Cerebellar nuclear complex (tissue), 1 donor: ENCODE data around the gene KHDC1.
A peak's percentile ranks its signal among the peaks of the same experiment; 100 is the strongest.
"Not testable (repeated sequence)": the region's sequence is repeated elsewhere in the genome, so short reads cannot be mapped to it uniquely, and the experiment has no call there.

Experiments used
- DNase-seq, 2 experiments: peaks; one replicate each; lab custom pipeline; 2025; lab: John Stamatoyannopoulos, UW

Gene KHDC1

GRCh38 chr6:73262671-73263569 lies at the start of gene KHDC1:
Gene KHDC1 (minus strand): TSS chr6:73263196. CDS start chr6:73242517, 20,679 bp downstream.
- peak in 1 of 2 experiments; percentile 42 for DNase-seq

- DNase-seq, result not testable (repeated sequence)
Observed at GRCh38 chr6:73310503-73310845, 47.5 kb upstream of the KHDC1 start.

DNA sequence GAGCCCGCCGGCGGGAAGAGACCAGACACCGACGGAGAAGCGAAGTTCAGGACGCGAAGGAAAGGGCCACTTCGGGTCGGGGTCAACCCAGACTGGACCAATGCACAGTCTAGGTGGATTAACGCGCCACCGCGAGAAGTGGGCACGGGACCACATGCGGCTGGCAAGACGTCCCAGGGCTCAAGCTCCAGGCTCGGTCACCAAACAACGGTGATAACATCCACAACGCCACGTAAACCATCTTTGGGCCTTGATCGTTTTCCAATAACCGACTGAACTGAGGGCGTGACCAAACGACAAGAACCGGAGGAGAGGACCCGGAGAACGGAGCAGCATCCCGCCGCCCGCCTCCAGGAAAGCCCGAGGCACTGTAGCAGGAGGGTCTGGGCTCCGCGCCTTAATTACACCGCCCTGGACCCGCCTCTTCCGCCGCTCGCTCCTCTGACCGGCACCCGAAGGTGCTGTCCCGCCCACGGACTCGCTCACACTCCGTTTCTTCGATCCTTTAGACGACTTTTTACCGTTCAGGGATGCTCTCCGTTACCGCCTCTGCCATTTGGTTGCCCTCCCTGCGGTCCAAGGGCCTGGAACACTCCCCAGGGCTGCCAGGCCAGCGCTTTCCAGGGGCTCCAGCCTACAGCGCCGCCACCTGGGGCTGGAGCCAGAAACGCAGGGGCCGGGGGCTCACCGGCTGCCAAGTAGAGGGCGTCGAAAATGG lies 46.9 kb upstream of the KHDC1 start:
- peak in 1 of 2 experiments; percentile 12 for DNase-seq

- DNase-seq, result no peak
Observed at GRCh38 chr6:73309535-73309784, 46.5 kb upstream of the KHDC1 start.

- no peak for DNase-seq
Observed at GRCh38 chr6:73308712-73309534, 45.9 kb upstream of the KHDC1 start.

DNA sequence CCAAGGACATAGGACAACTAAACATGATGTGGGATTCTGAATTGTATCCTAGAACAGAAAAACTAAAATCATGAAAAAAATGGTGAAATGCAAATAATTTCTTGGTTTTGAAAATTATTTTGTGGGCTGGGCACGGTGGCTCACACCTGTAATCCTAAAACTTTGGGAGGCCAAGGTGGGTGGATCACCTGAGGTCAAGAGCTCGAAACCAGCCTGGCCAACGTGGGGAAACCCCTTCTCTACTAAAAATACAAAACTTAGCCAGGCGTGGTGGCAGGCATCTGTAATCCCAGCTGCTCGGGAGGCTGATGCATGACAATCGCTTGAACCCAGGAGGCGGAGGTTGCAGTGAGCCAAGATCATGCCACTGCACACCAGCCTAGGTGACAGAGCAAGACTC lies 40.8 kb upstream of the KHDC1 start:
- DNase-seq, result not testable (repeated sequence)

DNA sequence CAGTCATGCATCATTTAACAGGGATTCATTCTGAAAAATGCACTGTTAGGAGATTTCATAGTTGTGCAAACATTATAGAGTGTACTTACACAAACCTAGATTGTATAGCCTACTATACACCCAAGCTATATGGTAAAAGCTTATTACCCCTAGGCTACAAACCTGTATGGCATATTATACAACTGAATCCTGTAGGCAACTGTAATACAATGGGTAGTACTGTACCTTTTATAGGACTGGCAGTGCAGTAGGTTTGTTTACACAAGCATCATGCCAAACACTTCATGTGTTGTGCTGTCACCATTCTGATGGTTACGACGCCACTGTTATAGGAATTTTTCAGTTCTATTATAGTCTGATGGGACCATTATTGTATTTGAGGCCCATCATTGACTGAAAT lies 39.3 kb upstream of the KHDC1 start:
- DNase-seq, result no peak

- no peak for DNase-seq
Observed at GRCh38 chr6:73299151-73299971, 36.4 kb upstream of the KHDC1 start.

- DNase-seq, result no peak
Observed at GRCh38 chr6:73293331-73293730, 30.3 kb upstream of the KHDC1 start.

DNA sequence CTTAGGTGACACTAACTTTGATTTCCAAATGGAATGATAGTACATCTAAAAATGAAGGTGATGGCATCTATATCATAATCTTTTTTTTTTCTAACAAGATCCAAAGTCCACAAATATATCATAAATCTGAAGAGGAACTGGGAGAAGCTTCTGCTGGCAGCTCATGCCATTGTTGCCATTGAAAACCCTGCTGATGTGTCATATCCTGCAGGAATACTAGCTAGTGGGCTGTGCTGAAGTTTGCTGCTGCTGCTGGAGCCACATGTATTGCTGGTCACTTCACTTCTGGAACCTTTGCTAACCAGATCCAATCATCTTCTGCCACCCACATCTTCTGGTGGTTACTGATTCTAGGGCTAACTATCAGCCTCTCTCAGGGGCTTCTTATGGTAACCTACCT lies 27.4 kb upstream of the KHDC1 start:
- DNase-seq, result no peak

DNA sequence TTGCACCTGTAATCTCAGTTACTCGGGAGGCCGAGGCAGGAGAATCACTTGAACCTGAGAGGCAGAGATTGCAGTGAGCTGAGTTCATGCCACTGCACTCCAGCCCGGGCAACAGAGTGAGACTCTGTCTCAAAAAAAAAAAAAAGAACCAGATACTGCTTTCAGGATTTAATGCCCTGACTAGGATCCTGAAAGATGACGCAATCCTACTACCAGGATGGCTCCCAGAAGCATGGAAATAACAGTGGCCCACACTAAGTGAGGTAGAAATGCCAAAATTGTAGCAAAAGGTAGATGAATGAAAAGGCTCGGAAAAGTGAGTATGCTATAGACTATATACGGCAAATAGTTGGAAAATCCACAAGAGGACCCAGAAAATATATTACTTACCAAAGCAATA lies 23.8 kb upstream of the KHDC1 start:
- DNase-seq, result no peak

- peak in 1 of 2 experiments; percentile 11 for DNase-seq
Observed at GRCh38 chr6:73285674-73286283, 22.8 kb upstream of the KHDC1 start.

- DNase-seq, result no peak
Observed at GRCh38 chr6:73282871-73283270, 19.9 kb upstream of the KHDC1 start.

GRCh38 chr6:73281684-73282083 lies 18.7 kb upstream of the KHDC1 start:
- DNase-seq, result not testable (repeated sequence)

DNA sequence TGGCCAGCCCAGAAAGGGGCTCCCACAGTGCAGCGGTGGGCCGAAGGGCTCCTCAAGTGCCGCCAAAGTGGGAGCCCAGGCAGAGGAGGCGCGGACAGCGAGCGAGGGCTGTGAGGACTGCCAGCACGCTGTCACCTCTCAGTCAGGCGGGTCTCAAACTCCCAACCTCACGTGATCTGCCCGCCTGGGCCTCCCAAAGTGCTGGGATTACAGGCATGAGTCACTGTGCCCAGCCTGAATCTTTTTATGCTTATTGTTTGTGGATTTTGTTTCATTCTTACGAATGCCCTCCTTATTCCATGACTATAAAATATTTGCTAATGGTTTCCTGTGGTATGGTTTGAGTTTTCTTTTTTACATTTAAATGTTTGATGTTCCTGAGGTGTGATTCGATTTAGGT lies 6.3 kb upstream of the KHDC1 start:
- not testable (repeated sequence) for DNase-seq

- not testable (repeated sequence) for DNase-seq
Observed at GRCh38 chr6:73268896-73269295, 5.9 kb upstream of the KHDC1 start.

GRCh38 chr6:73264446-73264845 lies 1.4 kb upstream of the KHDC1 start:
- no peak for DNase-seq

GRCh38 chr6:73263570-73263909 lies 544 bp upstream of the KHDC1 start:
- DNase-seq, result no peak

- DNase-seq, result no peak
Observed at GRCh38 chr6:73258721-73259120, 4.3 kb downstream of the KHDC1 start.

DNA sequence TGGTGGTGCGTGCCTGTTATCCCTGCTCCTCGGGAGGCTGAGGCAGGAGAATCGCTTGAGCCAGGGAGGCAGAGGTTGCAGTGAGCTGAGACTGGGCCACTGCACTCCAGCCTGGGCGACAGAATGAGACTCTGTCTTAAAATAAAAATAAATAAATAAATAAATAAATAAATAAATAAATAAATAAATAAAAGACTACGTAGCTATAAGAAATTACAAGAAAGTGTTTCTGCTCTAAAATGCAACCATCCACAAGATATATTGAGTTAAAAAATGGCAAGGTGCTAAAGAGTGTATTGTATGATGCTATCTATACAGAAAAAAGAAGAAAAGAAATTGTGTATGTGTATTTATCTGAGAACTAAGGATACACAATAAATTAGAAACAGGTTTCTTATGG lies 8.7 kb downstream of the KHDC1 start:
- DNase-seq, result not testable (repeated sequence)

DNA sequence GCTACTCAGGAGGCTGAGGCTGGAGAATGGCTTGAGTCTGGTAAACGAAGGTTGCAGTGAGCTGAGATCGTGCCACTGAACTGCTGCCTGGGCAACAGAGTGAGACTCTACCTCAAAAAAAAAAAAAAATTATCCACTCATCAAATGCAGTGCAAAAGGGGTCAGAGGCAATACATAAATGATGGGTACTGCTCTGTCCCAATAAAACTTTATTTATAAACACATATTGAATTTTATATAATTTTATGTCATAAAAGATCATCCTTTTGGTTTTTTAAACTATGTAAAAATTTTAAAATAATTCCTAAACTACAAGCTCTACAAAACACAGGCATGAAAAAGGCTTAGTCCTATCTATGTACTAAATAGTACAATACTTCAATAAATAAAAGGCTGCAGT lies 10.3 kb downstream of the KHDC1 start:
- no peak for DNase-seq
